ENCODE data around the gene MYO3B.
A peak's percentile ranks its signal among the peaks of the same experiment; 100 is the strongest.

MYO3B gene

GRCh38 chr2:170381678-170382077 lies 203.7 kb downstream of the MYO3B start:
- no peak for DNase-seq (ENCODE audit: low read depth)
- no peak overlapping the region for H3K4me3 ChIP-seq (ENCODE audit: low read depth, low read length)
- no peak for TF ChIP-seq CTCF (IDR thresholded peaks at IDR 0.05; ENCODE audit: control insufficient read depth, extremely low read depth, insufficient read depth)

DNA sequence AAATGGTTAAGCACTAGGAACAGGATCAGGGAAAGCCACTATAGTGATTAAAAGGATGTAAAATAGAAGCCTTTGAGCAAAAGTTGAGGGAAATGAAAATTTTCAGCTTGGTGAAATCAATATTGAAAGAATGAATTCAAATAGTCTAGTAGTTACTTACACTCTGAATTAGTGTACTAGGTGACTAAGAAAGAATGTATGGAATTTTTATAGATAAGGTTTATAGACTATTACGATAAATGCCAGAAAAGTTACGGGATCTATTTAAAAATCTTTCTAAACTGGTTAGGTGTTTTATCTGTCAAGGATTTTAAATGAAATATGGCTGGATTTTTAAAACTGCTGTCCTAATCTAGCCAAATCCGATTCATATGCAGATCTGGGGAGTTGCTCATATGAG lies 208.6 kb downstream of the MYO3B start:
- no peak overlapping the region for H3K4me3 ChIP-seq (ENCODE audit: low read depth, low read length)
- no peak for TF ChIP-seq CTCF (IDR thresholded peaks at IDR 0.05; ENCODE audit: control insufficient read depth, extremely low read depth, insufficient read depth)
- no peak for DNase-seq (ENCODE audit: low read depth)

DNA sequence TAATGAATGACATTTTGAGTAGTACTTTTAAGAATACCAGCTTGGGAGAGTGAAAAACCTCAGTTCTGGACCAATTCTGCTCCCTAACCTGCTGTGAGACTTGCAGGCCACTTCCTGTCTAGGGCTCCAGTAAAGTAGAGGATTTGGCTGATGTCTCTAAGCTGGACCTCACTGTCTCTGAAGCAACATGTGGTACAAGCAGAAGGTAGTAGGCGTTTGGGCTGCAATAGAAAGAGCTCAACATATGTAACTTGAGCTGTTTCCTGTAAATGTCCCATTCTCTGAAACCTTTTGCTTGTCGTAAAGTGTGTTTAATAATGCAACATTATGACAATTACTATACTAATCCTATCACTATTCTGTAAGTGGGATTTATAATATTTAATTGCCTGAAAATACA lies 213.1 kb downstream of the MYO3B start:
- DNase-seq (ENCODE audit: low read depth): no peak
- no peak for TF ChIP-seq CTCF (IDR thresholded peaks at IDR 0.05; ENCODE audit: control insufficient read depth, extremely low read depth, insufficient read depth)
- no peak overlapping the region for H3K4me3 ChIP-seq (ENCODE audit: low read depth, low read length)

DNA sequence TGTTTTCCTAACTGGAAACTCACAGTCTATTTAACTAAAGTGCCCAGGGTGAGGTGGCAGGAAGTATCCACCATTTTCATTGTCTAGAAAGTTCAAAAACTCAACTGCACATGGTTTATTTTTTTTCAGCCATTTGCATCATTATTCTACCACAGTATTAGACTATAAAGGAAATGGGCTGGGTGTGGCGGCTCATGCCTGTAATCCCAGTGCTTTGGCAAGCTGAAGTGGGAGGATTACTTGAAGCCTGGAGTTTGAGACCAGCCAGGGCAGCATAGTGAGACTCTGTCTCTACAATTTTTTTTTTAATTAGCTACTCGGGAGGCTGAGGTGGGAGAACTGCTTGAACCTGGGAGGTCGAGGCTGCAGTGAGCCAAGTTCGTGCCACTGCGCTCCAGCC lies 213.8 kb downstream of the MYO3B start:
- no peak overlapping the region for H3K4me3 ChIP-seq (ENCODE audit: low read depth, low read length)
- no peak for TF ChIP-seq CTCF (IDR thresholded peaks at IDR 0.05; ENCODE audit: control insufficient read depth, extremely low read depth, insufficient read depth)
- no peak for DNase-seq (ENCODE audit: low read depth)

- no peak overlapping the region for H3K4me3 ChIP-seq (ENCODE audit: low read depth, low read length)
- no peak for TF ChIP-seq CTCF (IDR thresholded peaks at IDR 0.05; ENCODE audit: control insufficient read depth, extremely low read depth, insufficient read depth)
- no peak for DNase-seq (ENCODE audit: low read depth)
Measured at GRCh38 chr2:170393861-170394498, 216.0 kb downstream of the MYO3B start.

DNA sequence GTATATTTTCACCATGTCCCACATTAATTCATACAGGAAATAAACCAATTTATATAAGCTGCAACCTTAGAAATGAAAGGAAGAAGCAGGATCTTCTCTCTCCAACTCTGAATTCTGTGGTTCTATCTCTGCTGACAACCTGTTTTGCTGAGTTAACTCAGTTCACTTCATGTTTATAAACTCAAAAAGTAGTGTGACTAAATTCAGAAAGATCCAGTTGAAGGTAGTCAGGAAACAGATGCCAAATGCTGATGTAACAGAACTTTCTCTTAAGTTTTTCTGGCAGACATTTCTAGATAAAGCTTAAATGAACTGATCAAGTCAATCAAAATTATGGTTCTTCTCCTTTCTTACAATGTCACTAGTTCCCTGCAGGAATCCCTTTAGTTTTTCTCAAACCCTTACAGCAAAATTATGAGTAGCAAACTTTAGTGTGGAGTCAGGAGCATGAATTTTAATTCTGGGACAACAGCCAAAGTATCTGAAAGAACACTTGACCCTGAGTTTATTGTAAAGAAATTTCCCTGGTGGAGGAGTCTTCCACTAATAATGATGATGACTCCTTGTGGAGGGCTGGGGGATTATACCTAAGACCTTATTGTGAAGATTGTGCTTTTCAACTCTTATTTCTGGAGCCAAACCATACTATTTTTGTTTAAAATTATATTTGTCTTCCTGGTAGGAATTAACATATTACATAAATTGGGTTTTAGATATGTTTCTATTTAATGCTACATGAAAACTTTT lies 216.9 kb downstream of the MYO3B start:
- H3K4me3 ChIP-seq (ENCODE audit: low read depth, low read length): no peak overlapping the region
- no peak for DNase-seq (ENCODE audit: low read depth)
- peak; percentile 41 for TF ChIP-seq CTCF (IDR thresholded peaks at IDR 0.05; ENCODE audit: control insufficient read depth, extremely low read depth, insufficient read depth)

All from LNCaP clone FGC (cell line).